Psoas muscle (tissue), 8 donors: ENCODE measurements around the gene VCL. TPM values are rescaled to one million over a fixed set of nuclear protein-coding genes. Genes with fewer than 3 reads are reported as not detected.
A peak's percentile ranks its signal among the peaks of the same experiment; 100 is the strongest.

ENCODE experiments used
- ATAC-seq, 4 donors: fragments of 200-7000 bp; cut with Tn5 transposase; one replicate each; pipeline ENCODE4 v1.9.1; 2020; ENCODE audit warnings: moderate library complexity in 3 of 4, mild to moderate bottlenecking in 2 of 4
- DNase-seq, 2 donors: peaks; one replicate each; pipeline ENCODE4 v3.0.0-alpha.2; 2020
- H3K27ac ChIP-seq: fragments of 200-600 bp; one replicate; pipeline ENCODE4 v1.8.0; 2022
- H3K27me3 ChIP-seq, 3 donors: fragments of 200-600 bp in 1 of 3; one replicate each; pipeline versions ENCODE4 v1.6.1 to v1.8.0; 2013 to 2022; ENCODE audit warnings: low read length in 2 of 3, mild to moderate bottlenecking in 2 of 3, moderate library complexity in 1 of 3; ENCODE audit not compliant: insufficient read depth in 3 of 3
- H3K36me3 ChIP-seq, 2 donors: fragments of 200-600 bp in 1 of 2; one replicate each; pipeline versions ENCODE4 v1.6.1 to v1.8.0; 2013 to 2022; ENCODE audit warnings: low read depth in 1 of 2, mild to moderate bottlenecking in 1 of 2, moderate library complexity in 1 of 2; ENCODE audit not compliant: insufficient read depth in 1 of 2
- H3K4me1 ChIP-seq: fragments of 200-600 bp; one replicate; pipeline ENCODE4 v1.8.0; 2022
- H3K4me3 ChIP-seq: fragments of 200-600 bp; one replicate; pipeline ENCODE4 v1.8.0; 2022; ENCODE audit warnings: mild to moderate bottlenecking
- H3K9me3 ChIP-seq: fragments of 200-600 bp; one replicate; pipeline ENCODE4 v1.8.0; 2022
- WGBS, 3 donors: extraction: QIAGEN DNeasy Blood & Tissue Kit; methylation state at CpG; one replicate each; pipeline versions ENCODE4 v1.1.6 to v1.1.7; 2013; 5-methylcytosine and 5-hydroxymethylcytosine counted together
- intact Hi-C, 2 donors: fragments of 100-400 bp; cut with DNase I; formaldehyde crosslinking; loops; one replicate each; pipeline versions ENCODE4 v1.11.0 to v1.14.2; 2022
- polyA plus RNA-seq, 3 donors: library from polyadenylated mRNA; stranded (reverse); fragments of 200-250 nt; gene quantifications; one replicate each; pipeline ENCODE4 v1.2.3, GENCODE V29; 2013
- total RNA-seq, 4 donors: library from RNA; stranded (reverse); fragmentation: NEBNext Ultra II Directional in 2 of 4; extraction: Animal tissue kit (Norgen Biotek cat#: 25700) in 2 of 4; gene quantifications; one replicate each; pipeline versions ENCODE4 v1.2.1 to v1.2.4, GENCODE V29; 2021 to 2023
- TF ChIP-seq, protein P1 (sequence below): fragments of 200-600 bp; IDR thresholded peaks from one replicate; pipeline ENCODE4 v1.8.0; 2022; ENCODE audit warnings: antibody characterized with exemption
- donor health status: healthy with polysubstance abuse.
- donor health status: DM: no; HTN: no; CAD: no; lungs with moderate emphysema.
- donor health status: Bipolar disorder and iron deficiency.
- donor health status: healthy.
- donor health status: DM: yes; HTN: yes; CAD: no.
- donor health status: DM: no; HTN: no; CAD: no.
- donor health status: DM: no; HTN: no; CAD: no.
- donor health status: DM: yes; HTN: yes; CAD: no.

The VCL gene
- total and polyA plus RNA-seq, 7 donors = 54.5 to 426 (median 93.2) TPM

GRCh38 chr10:74117738-74118137 lies 119.8 kb downstream of the VCL start:
- ATAC-seq (no peak), DNase-seq (no peak)
- Histone ChIP-seq H3K27me3 (no peaks in the 10 kb centered on the region), H3K4me1 (no peaks in the 10 kb centered on the region), H3K27ac (no peak overlapping the region), H3K36me3 (peaks cover 37 to 99% of the 10 kb centered on the region in 2 donors), H3K4me3 (no peak overlapping the region), H3K9me3 (no peaks in the 10 kb centered on the region)
- TF ChIP-seq, protein P1, sequence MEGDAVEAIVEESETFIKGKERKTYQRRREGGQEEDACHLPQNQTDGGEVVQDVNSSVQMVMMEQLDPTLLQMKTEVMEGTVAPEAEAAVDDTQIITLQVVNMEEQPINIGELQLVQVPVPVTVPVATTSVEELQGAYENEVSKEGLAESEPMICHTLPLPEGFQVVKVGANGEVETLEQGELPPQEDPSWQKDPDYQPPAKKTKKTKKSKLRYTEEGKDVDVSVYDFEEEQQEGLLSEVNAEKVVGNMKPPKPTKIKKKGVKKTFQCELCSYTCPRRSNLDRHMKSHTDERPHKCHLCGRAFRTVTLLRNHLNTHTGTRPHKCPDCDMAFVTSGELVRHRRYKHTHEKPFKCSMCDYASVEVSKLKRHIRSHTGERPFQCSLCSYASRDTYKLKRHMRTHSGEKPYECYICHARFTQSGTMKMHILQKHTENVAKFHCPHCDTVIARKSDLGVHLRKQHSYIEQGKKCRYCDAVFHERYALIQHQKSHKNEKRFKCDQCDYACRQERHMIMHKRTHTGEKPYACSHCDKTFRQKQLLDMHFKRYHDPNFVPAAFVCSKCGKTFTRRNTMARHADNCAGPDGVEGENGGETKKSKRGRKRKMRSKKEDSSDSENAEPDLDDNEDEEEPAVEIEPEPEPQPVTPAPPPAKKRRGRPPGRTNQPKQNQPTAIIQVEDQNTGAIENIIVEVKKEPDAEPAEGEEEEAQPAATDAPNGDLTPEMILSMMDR = no peak
- 89 to 93% (median 91%) methylated on average over 4 of the region's 4 CpGs for WGBS, 3 donors
- intact Hi-C loops = loop anchor here in 1 of 2 donors (5.0 kb wide), 1 partner anchor 575 kb away; no protein-coding TSS in a partner anchor

GRCh38 chr10:74118804-74119203 lies 120.9 kb downstream of the VCL start:
- ATAC-seq (peak in 3 of 4 donors; percentile 36 to 61 (median 36)), DNase-seq (no peak)
- Histone ChIP-seq H3K9me3 (no peaks in the 10 kb centered on the region), H3K4me3 (no peak overlapping the region), H3K27me3 (no peaks in the 10 kb centered on the region), H3K4me1 (no peaks in the 10 kb centered on the region), H3K27ac (peak overlapping the region; percentile 23), H3K36me3 (peaks cover 31 to 99% of the 10 kb centered on the region in 2 donors)
- intact Hi-C loops = loop anchor here in 1 of 2 donors (5.0 kb wide), 1 partner anchor 577 kb away; no protein-coding TSS in a partner anchor
- TF ChIP-seq, protein P1 = no peak
- WGBS, 3 donors = 76 to 82% (median 78%) methylated on average over 3 of the region's 3 CpGs

GRCh38 chr10:74120911-74121310 lies 123.0 kb downstream of the VCL start:
- DNase-seq (no peak), ATAC-seq (no peak)
- Histone ChIP-seq H3K9me3 (no peaks in the 10 kb centered on the region), H3K27me3 (no peaks in the 10 kb centered on the region), H3K36me3 (peaks cover 20 to 99% of the 10 kb centered on the region in 2 donors), H3K4me1 (no peaks in the 10 kb centered on the region), H3K27ac (no peak overlapping the region), H3K4me3 (no peak overlapping the region)
- intact Hi-C loops = no loop called here
- WGBS, 3 donors = 54 to 72% (median 63%) methylated on average over 1 of the region's 1 CpG
- TF ChIP-seq, protein P1 = no peak

GRCh38 chr10:74121368-74121767 lies 123.5 kb downstream of the VCL start:
- Histone ChIP-seq H3K36me3 (peaks cover 20 to 99% of the 10 kb centered on the region in 2 donors), H3K4me3 (no peak overlapping the region), H3K27me3 (no peaks in the 10 kb centered on the region), H3K9me3 (no peaks in the 10 kb centered on the region), H3K4me1 (no peaks in the 10 kb centered on the region), H3K27ac (no peak overlapping the region)
- ATAC-seq (no peak), DNase-seq (no peak)
- TF ChIP-seq, protein P1 = no peak
- intact Hi-C loops = no loop called here
- 81 to 96% (median 82%) methylated on average over 1 of the region's 1 CpG for WGBS, 3 donors

DNA sequence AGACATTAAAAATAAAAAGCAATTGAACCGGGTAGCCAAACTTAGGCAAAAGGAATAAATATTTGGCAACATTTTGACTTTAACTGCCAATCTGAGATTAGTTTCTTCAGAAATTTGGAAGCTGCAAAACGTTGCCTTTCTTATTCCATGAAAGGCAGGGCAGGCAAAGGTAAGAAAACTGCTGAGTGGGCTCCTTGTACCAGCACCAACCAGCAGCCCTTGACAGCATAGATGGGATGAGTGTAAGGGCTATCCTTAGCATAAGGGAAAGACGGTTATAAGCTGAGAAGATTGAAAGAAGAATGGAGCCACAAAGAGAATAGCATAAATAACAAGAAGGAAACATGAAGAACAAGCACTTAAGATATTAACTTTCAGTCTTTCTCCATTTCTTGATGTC lies 124.1 kb downstream of the VCL start:
- peaks cover 20 to 99% of the 10 kb centered on the region in 2 donors for H3K36me3 ChIP-seq
- ATAC-seq = peak in 2 of 4 donors; percentile 48 to 52
- no peak overlapping the region for H3K27ac ChIP-seq
- no peaks in the 10 kb centered on the region for H3K27me3 ChIP-seq
- TF ChIP-seq, protein P1 = no peak
- no peak overlapping the region for H3K4me3 ChIP-seq
- H3K9me3 ChIP-seq = no peaks in the 10 kb centered on the region
- intact Hi-C loops = no loop called here
- WGBS, 3 donors = 43 to 60% (median 53%) methylated on average over 3 of the region's 3 CpGs
- DNase-seq = no peak
- H3K4me1 ChIP-seq = no peaks in the 10 kb centered on the region
